MM.1S (cell line): ENCODE results near the gene ZNF470.
A peak's percentile ranks its signal among the peaks of the same experiment; 100 is the strongest.

ENCODE experiments used
- DNase-seq: peaks from one replicate; pipeline ENCODE4 v3.0.0-alpha.2; 2015
- H2AFZ ChIP-seq: fragments of 300-600 bp; sonication (generic); 2 replicates; pipeline ENCODE4 v1.6.0; 2016; ENCODE audit warnings: antibody characterized with exemption, low read length
- H3F3A ChIP-seq: fragments of 300-600 bp; sonication (generic); 2 replicates; pipeline ENCODE4 v1.6.1; 2016; ENCODE audit warnings: mild to moderate bottlenecking, antibody characterized with exemption, low read length, moderate library complexity, mixed read lengths; ENCODE audit not compliant: insufficient read depth
- H3K27ac ChIP-seq: fragments of 300-600 bp; sonication (generic); 2 replicates; pipeline ENCODE4 v1.5.1; 2016; ENCODE audit warnings: mild to moderate bottlenecking, low read length
- H3K27me3 ChIP-seq: fragments of 300-600 bp; sonication (generic); replicated peaks from 2 replicates; pipeline ENCODE4 v1.6.0; 2016; ENCODE audit warnings: low read length; ENCODE audit not compliant: insufficient read depth
- H3K36me3 ChIP-seq: fragments of 300-600 bp; sonication (generic); replicated peaks from 2 replicates; pipeline ENCODE4 v1.6.1; 2016; ENCODE audit warnings: mild to moderate bottlenecking, low read length, mixed read lengths; ENCODE audit not compliant: insufficient read depth
- H3K4me1 ChIP-seq: fragments of 300-600 bp; sonication (generic); 2 replicates; pipeline ENCODE4 v1.6.1; 2016; ENCODE audit warnings: low read length, mixed read lengths
- H3K4me2 ChIP-seq: fragments of 300-600 bp; sonication (generic); 2 replicates; pipeline ENCODE4 v1.6.0; 2016; ENCODE audit warnings: low read depth, low read length
- H3K4me3 ChIP-seq: fragments of 300-600 bp; sonication (generic); 2 replicates; pipeline ENCODE4 v1.5.1; 2016; ENCODE audit warnings: low read length, mixed read lengths
- H3K79me2 ChIP-seq: fragments of 300-600 bp; sonication (generic); 2 replicates; pipeline ENCODE4 v1.6.1; 2016; ENCODE audit warnings: mixed run types, low read length, mixed read lengths
- H3K9ac ChIP-seq: fragments of 300-600 bp; sonication (generic); 2 replicates; pipeline ENCODE4 v1.6.1; 2016; ENCODE audit warnings: low read length, mixed read lengths
- H3K9me2 ChIP-seq: fragments of 300-600 bp; sonication (generic); replicated peaks from 2 replicates; pipeline ENCODE4 v1.6.1; 2016; ENCODE audit warnings: mild to moderate bottlenecking, low read length, mixed read lengths; ENCODE audit not compliant: insufficient read depth
- H3K9me3 ChIP-seq: fragments of 300-600 bp; sonication (generic); replicated peaks from 2 replicates; pipeline ENCODE4 v1.6.1; 2016; ENCODE audit warnings: mild to moderate bottlenecking, low read length, mixed read lengths; ENCODE audit not compliant: insufficient read depth
- H4K20me1 ChIP-seq: fragments of 300-600 bp; sonication (generic); 2 replicates; pipeline ENCODE4 v1.6.1; 2016; ENCODE audit warnings: mild to moderate bottlenecking, low read length, moderate library complexity, mixed read lengths; ENCODE audit not compliant: insufficient read depth
- CTCF ChIP-seq: fragments of 300-600 bp; sonication (generic); IDR thresholded peaks from 2 replicates; pipeline ENCODE4 v1.5.1; 2016; ENCODE audit warnings: antibody characterized with exemption, low read length, mixed read lengths
- EZH2 ChIP-seq: fragments of 300-600 bp; sonication (generic); optimal IDR thresholded peaks from 2 replicates; pipeline ENCODE3; 2017; ENCODE audit warnings: low read depth, mild to moderate bottlenecking, antibody characterized with exemption, low read length, mixed read lengths
- EZH2phosphoT487 ChIP-seq: fragments of 300-600 bp; sonication (generic); IDR thresholded peaks from 2 replicates; pipeline ENCODE4 v1.6.1; 2018; ENCODE audit warnings: antibody characterized with exemption, low read length

Gene ZNF470

GRCh38 chr19:56547535-56547934 lies 19.7 kb upstream of the ZNF470 start:
- DNase-seq: no peak
- H3F3A ChIP-seq: no peaks in the 10 kb centered on the region
- no peaks in the 10 kb centered on the region for H3K4me1 ChIP-seq
- TF ChIP-seq EZH2phosphoT487: no peak
- TF ChIP-seq CTCF: peak; percentile 50
- no peak for TF ChIP-seq EZH2
- no peaks in the 10 kb centered on the region for H3K27me3 ChIP-seq
- H2AFZ ChIP-seq: no peak overlapping the region
- no peaks in the 10 kb centered on the region for H3K9me2 ChIP-seq
- H3K4me2 ChIP-seq: no peak overlapping the region
- H3K4me3 ChIP-seq: no peak overlapping the region
- H3K9ac ChIP-seq: no peak overlapping the region
- H3K36me3 ChIP-seq: no peaks in the 10 kb centered on the region
- H3K79me2 ChIP-seq: no peaks in the 10 kb centered on the region
- H3K27ac ChIP-seq: no peak overlapping the region
- no peaks in the 10 kb centered on the region for H3K9me3 ChIP-seq
- no peaks in the 10 kb centered on the region for H4K20me1 ChIP-seq

- no peaks in the 10 kb centered on the region for H4K20me1 ChIP-seq
- H3K4me3 ChIP-seq: no peak overlapping the region
- H3K27me3 ChIP-seq: no peaks in the 10 kb centered on the region
- no peaks in the 10 kb centered on the region for H3K4me1 ChIP-seq
- H3K9me2 ChIP-seq: no peaks in the 10 kb centered on the region
- H3F3A ChIP-seq: no peaks in the 10 kb centered on the region
- no peak overlapping the region for H3K4me2 ChIP-seq
- no peaks in the 10 kb centered on the region for H3K9me3 ChIP-seq
- no peak overlapping the region for H2AFZ ChIP-seq
- TF ChIP-seq EZH2phosphoT487 (no peak), EZH2 (no peak), CTCF (no peak)
- H3K36me3 ChIP-seq: no peaks in the 10 kb centered on the region
- no peak for DNase-seq
- no peak overlapping the region for H3K27ac ChIP-seq
- no peak overlapping the region for H3K9ac ChIP-seq
- no peaks in the 10 kb centered on the region for H3K79me2 ChIP-seq
Observed at GRCh38 chr19:56554272-56554869, 12.9 kb upstream of the ZNF470 start.

GRCh38 chr19:56562766-56563165 lies 4.5 kb upstream of the ZNF470 start:
- Histone ChIP-seq H3K4me2 (no peak overlapping the region), H3K4me1 (no peaks in the 10 kb centered on the region), H4K20me1 (no peaks in the 10 kb centered on the region), H3F3A (no peaks in the 10 kb centered on the region), H2AFZ (no peak overlapping the region), H3K36me3 (no peaks in the 10 kb centered on the region), H3K9ac (no peak overlapping the region), H3K9me3 (no peaks in the 10 kb centered on the region), H3K27ac (no peak overlapping the region), H3K4me3 (no peak overlapping the region), H3K9me2 (no peaks in the 10 kb centered on the region), H3K27me3 (no peaks in the 10 kb centered on the region), H3K79me2 (no peaks in the 10 kb centered on the region)
- no peak for DNase-seq
- TF ChIP-seq EZH2 (no peak), CTCF (no peak), EZH2phosphoT487 (no peak)
